Heart left ventricle (tissue), 11 donors: ENCODE measurements around the gene ZNF197. TPM values are rescaled to one million over a fixed set of nuclear protein-coding genes. Genes with fewer than 3 reads are reported as not detected.

Experiments used
- polyA plus RNA-seq, 2 donors: library from polyadenylated mRNA; stranded (reverse); fragments of 200-250 nt; gene quantifications; one replicate each; pipeline ENCODE4 v1.2.3, GENCODE V29; 2013
- total RNA-seq, 9 donors: library from RNA; depleted of rRNA in 2 of 9; stranded (reverse); fragments of >200 nt in 2 of 9; fragmentation: NEBNext Ultra II Directional in 3 of 9; extraction: Animal tissue kit (Norgen Biotek cat#: 25700) in 3 of 9; gene quantifications; one replicate each; pipeline versions ENCODE4 v1.1.0 to v1.2.4, GENCODE V29; 2016 to 2023
- donor health status: ischemic (EF 13 %, LVEDD 7.1; RV severe dilation, severe dysfunction).
- donor health status: healthy with polysubstance abuse.
- donor health status: DM: no; HTN: yes; CAD: no.
- donor health status: DM: no; HTN: no; CAD: no.
- donor health status: ischemic (EF 25% LVEDD 5.7; RV mildly dilated, moderate dysfunction).
- donor health status: healthy.
- donor health status: DM: yes; HTN: yes; CAD: no.
- donor health status: PGD.
- donor health status: nonischemic (EF 23%, LVEDD 6.1; RV moderate dilation, normal function).

ZNF197 gene
- total and polyA plus RNA-seq, 11 donors = 6.6 to 16.4 (median 11.4) TPM

Other genes starting within 250 kb of the ZNF197 start
- 10 to 100 TPM in 7 of 9 donors, 1 to 10 TPM in 2; 5.7 to 19.9 (median 12.3) TPM for gene ZNF445, start 147.4 kb upstream of the ZNF197 start, total RNA-seq
- 1 to 10 TPM; 4.9 to 5.4 TPM for gene ZNF445, start 147.4 kb upstream of the ZNF197 start, polyA plus RNA-seq
- gene ZKSCAN7, start 69.8 kb upstream of the ZNF197 start, total RNA-seq = 1 to 10 TPM; 1.2 to 3.7 (median 2.3) TPM
- gene ZKSCAN7, start 69.8 kb upstream of the ZNF197 start, polyA plus RNA-seq = 1 to 10 TPM; 1.3 to 2.1 TPM
- 1 to 10 TPM in 6 of 9 donors, under 1 TPM in 3; 0.28 to 2.2 (median 1.3) TPM for gene ZNF660, start 40.1 kb upstream of the ZNF197 start, total RNA-seq
- gene ZNF660, start 40.1 kb upstream of the ZNF197 start, polyA plus RNA-seq = under 1 TPM; 0.49 to 0.53 TPM
- gene ZNF35, start 23.7 kb downstream of the ZNF197 start, total RNA-seq = 10 to 100 TPM in 1 of 9 donors, 1 to 10 TPM in 8; 6.0 to 14.6 (median 6.5) TPM
- 1 to 10 TPM; 3.6 to 7.7 TPM for gene ZNF35, start 23.7 kb downstream of the ZNF197 start, polyA plus RNA-seq
- 1 to 10 TPM; 1.9 to 4.8 (median 3.5) TPM for gene ZNF502, start 87.6 kb downstream of the ZNF197 start, total RNA-seq
- 1 to 10 TPM; 1.9 to 3.4 TPM for gene ZNF502, start 87.6 kb downstream of the ZNF197 start, polyA plus RNA-seq
- gene ZNF501, start 104.6 kb downstream of the ZNF197 start, total RNA-seq = 1 to 10 TPM; 1.8 to 5.5 (median 3.9) TPM
- gene ZNF501, start 104.6 kb downstream of the ZNF197 start, polyA plus RNA-seq = 1 to 10 TPM; 1.1 to 2.9 TPM
- gene KIAA1143, start 136.6 kb downstream of the ZNF197 start, total RNA-seq = 10 to 100 TPM; 21.9 to 41.7 (median 30.5) TPM
- 10 to 100 TPM; 13.7 to 25.4 TPM for gene KIAA1143, start 136.6 kb downstream of the ZNF197 start, polyA plus RNA-seq
- 1 to 10 TPM in 3 of 9 donors, under 1 TPM in 5, not detected in 1; 0.16 to 3.0 (median 0.77) TPM for gene KIF15, start 136.8 kb downstream of the ZNF197 start, total RNA-seq
- gene KIF15, start 136.8 kb downstream of the ZNF197 start, polyA plus RNA-seq = under 1 TPM; 0.26 to 0.42 TPM
- gene TMEM42, start 236.9 kb downstream of the ZNF197 start, total RNA-seq = 10 to 100 TPM in 5 of 9 donors, 1 to 10 TPM in 4; 7.3 to 13.0 (median 10.6) TPM
- 10 to 100 TPM in 1 of 2 donors, 1 to 10 TPM in 1; 9.4 to 14.1 TPM for gene TMEM42, start 236.9 kb downstream of the ZNF197 start, polyA plus RNA-seq
- gene TGM4, start 249.6 kb downstream of the ZNF197 start, total RNA-seq = under 1 TPM in 1 of 9 donors, not detected in 8; 0.66 TPM
- not detected for gene TGM4, start 249.6 kb downstream of the ZNF197 start, polyA plus RNA-seq